VCaP (cell line): ENCODE measurements around the gene SHE.

ENCODE experiments used
- H3K27ac ChIP-seq: fragments of 450-650 bp; 2 replicates; pipeline ENCODE4 v1.5.1; 2017
- CTCF ChIP-seq: fragments of 450-650 bp; conservative IDR thresholded peaks from 2 replicates; pipeline ENCODE4 v1.5.1; 2017; ENCODE audit warnings: mild to moderate bottlenecking, moderate library complexity

SHE gene

DNA sequence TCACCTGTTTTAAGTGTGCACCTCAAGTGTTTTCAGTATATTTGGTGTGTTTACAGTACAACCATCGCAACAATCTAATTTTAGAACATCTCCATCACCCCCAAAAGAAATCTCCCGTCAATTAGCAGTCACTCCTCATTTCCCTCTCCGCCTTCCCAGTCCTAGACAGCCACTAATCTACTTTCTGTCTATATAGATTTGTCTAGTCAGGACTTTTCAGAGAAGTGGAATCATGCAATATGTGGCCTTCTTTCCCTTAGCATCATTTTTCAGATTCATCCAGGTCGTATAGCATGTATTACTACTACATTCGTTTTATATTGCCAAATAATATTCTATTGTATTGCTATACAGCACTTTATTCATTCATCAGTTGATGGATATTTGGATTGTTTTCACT is 1.7 kb upstream of the SHE start:
- no peak for TF ChIP-seq CTCF

GRCh38 chr1:154502744-154503115 is 518 bp upstream of the SHE start:
- H3K27ac ChIP-seq, result no peak overlapping the region
- TF ChIP-seq CTCF, result no peak

More for the DNA sequence above, 1.7 kb upstream of the SHE start:
- H3K27ac ChIP-seq, result no peak overlapping the region

GRCh38 chr1:154501423-154502065 is 668 bp downstream of the SHE start:
- TF ChIP-seq CTCF, result no peak

DNA sequence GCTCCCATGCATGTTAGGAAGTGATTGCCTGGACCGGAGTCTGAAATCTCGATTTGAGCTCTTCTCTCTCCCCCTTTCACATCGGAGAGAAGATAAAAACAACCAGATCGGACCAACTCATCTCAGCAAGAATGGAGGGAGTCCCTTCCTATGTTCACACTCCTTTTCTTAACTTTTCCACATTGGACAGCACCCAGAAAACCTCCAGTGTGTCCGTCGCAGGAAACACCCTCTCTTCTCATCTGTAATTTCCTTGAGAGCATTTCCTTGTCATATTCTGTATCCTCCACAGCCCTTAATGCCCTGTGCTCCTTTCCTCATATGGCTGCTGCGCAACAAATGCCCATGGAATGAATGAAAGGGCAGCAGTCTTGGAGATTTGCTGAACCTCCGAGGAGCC is 1.7 kb downstream of the SHE start:
- H3K27ac ChIP-seq, result no peak overlapping the region
- no peak for TF ChIP-seq CTCF

More at GRCh38 chr1:154501423-154502065, 668 bp downstream of the SHE start:
- H3K27ac ChIP-seq, result peak overlapping the region; percentile 47; the same call in 1 of the 2 replicates

DNA sequence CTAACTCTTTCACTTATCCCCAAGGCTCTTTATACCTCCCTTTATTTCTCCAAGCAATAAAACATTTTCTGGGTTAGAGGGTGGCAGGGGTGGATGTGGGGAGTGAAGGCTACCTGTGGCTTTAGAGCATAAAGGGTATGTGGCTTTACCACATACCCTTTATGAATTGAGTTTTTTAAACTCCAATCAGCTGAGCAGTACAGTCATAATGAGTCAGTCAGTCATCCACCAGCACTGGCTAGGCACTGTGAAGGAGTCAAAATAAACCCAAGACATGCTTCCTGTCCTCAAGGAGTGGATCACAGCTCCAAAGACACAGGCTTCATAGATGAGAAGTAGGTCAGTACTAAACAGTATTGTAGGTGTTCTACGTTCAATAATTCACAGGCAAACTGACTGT is 2.8 kb downstream of the SHE start:
- TF ChIP-seq CTCF, result no peak
- H3K27ac ChIP-seq, result no peak overlapping the region

DNA sequence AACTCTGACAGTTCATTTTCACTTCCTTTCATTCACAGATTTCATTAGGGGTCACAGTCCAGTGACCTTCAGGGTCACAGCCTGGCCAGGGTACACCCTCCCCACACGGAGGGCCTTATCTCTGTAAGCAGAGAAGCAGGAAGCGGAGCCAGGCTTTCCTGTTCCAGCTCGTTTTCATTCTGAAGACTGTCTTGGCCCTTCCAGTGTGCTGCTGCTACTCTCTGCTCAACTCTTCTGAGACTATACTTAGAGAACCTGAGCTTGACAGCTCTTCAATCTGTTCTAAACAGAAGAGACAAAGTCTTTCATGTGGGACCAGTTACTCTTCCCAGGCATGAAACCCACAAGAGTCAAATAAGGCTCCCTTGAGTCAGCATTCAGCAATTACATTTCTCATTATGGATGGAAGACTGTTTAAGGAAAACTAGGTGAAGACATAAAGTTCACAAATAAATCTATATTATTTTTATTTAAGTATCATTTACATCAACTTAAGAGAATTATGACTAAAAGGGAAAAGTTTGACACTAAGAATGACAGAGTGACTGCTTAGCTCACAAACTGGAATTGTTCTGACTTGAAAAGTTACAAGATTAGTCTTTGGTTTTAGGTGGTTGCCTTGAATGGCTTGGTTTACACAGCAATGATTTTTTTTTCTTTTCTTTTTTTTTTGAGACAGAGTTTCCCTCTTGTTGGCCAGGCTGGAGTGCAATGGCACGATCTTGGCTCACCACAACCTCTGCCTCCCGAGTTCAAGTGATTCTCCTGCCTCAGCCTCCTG is 5.0 kb downstream of the SHE start:
- H3K27ac ChIP-seq, result no peak overlapping the region
- no peak for TF ChIP-seq CTCF

- no peak for TF ChIP-seq CTCF
- H3K27ac ChIP-seq, result no peak overlapping the region
Measured at GRCh38 chr1:154496383-154496782, 5.8 kb downstream of the SHE start.
